Vagina (tissue), 2 donors: ENCODE results near the gene SCAND1.

Experiments used
- POLR2A ChIP-seq, 2 donors: fragments of 450-650 bp; IDR thresholded peaks; one replicate each; pipeline ENCODE4 v1.6.1; 2017; ENCODE audit warnings: antibody characterized with exemption in 2 of 2, mild to moderate bottlenecking in 2 of 2, moderate library complexity in 2 of 2
- POLR2AphosphoS5 ChIP-seq, 2 donors: sonication (generic); formaldehyde crosslinking; IDR thresholded peaks; one replicate each; pipeline ENCODE4 v1.9.0; 2017; ENCODE audit warnings: antibody characterized with exemption in 2 of 2, mild to moderate bottlenecking in 2 of 2, low read depth in 1 of 2; ENCODE audit not compliant: insufficient read depth in 1 of 2

- TF ChIP-seq POLR2A (IDR thresholded peaks at IDR 0.05) (no peak), POLR2AphosphoS5 (IDR thresholded peaks at IDR 0.05; ENCODE audit: insufficient read depth in 1 of 2, low read depth in 1 of 2) (no peak)
Measured at GRCh38 chr20:35956616-35957015, 2.3 kb upstream of the SCAND1 start.
